SK-N-SH (cell line): ENCODE data around the gene NBEA. TPM values are rescaled to one million over a fixed set of nuclear protein-coding genes. Genes with fewer than 3 reads are reported as not detected.
A peak's percentile ranks its signal among the peaks of the same experiment; 100 is the strongest.

Experiments
- CTCF ChIA-PET: fragments of 300-600, 350-600 bp; formaldehyde crosslinking; extraction: SDS; loops from one replicate; lab custom pipeline; 2021; lab: Yijun Ruan, JAX
- POLR2A ChIA-PET: fragments of 350-600 bp; sonication (Branson Sonifier 250); formaldehyde crosslinking; extraction: SDS; loops from one replicate; lab custom pipeline; 2020; ENCODE audit warnings: antibody characterized with exemption, inconsistent platforms; lab: Yijun Ruan, JAX
- DNase-seq: peaks from one replicate; pipeline ENCODE4 v3.0.0; 2012
- H2AFZ ChIP-seq: fragments of 200-600 bp; sonication (generic); 2 replicates; pipeline ENCODE4 v1.8.1; 2016; ENCODE audit warnings: antibody characterized with exemption, mild to moderate bottlenecking, low read depth
- H3F3A ChIP-seq: fragments of 200-600 bp; sonication (generic); replicated peaks from 2 replicates; pipeline ENCODE3; 2016; ENCODE audit warnings: antibody characterized with exemption, mild to moderate bottlenecking; ENCODE audit not compliant: insufficient read depth
- H3K27ac ChIP-seq, 2 experiments: fragments of 200-500 bp in 1 of 2; fragments of 200-600 bp in 1 of 2; sonication (Bioruptor generic) in 1 of 2; sonication (generic), shearing (Covaris generic) in 1 of 2; 2 replicates each; pipeline versions ENCODE4 v1.5.1 to v1.6.1; 2014 to 2016; ENCODE audit warnings: low read depth in 2 of 2, inconsistent platforms in 1 of 2, low read length in 1 of 2, mild to moderate bottlenecking in 1 of 2, mixed read lengths in 1 of 2
- H3K27me3 ChIP-seq: fragments of 200-600 bp; sonication (generic), shearing (Covaris generic); 2 replicates; pipeline ENCODE4 v1.6.1; 2016; ENCODE audit warnings: mixed run types; ENCODE audit not compliant: insufficient read depth
- H3K36me3 ChIP-seq, 2 experiments: fragments of 200-500 bp in 1 of 2; fragments of 200-600 bp in 1 of 2; sonication (Bioruptor generic) in 1 of 2; sonication (generic) in 1 of 2; replicated peaks in 1 of 2; 2 replicates each; pipeline versions ENCODE3 to v1.5.1; 2014 to 2016; ENCODE audit warnings: low read length in 1 of 2, mild to moderate bottlenecking in 1 of 2; ENCODE audit not compliant: insufficient read depth in 2 of 2, control insufficient read depth in 1 of 2
- H3K4me1 ChIP-seq, 2 experiments: fragments of 200-500 bp in 1 of 2; fragments of 200-600 bp in 1 of 2; sonication (Bioruptor generic) in 1 of 2; sonication (generic), shearing (Covaris generic) in 1 of 2; 2 replicates each; pipeline versions ENCODE4 v1.5.1 to v1.6.1; 2014 to 2016; ENCODE audit warnings: low read depth in 1 of 2, low read length in 1 of 2, mixed run types in 1 of 2; ENCODE audit not compliant: insufficient read depth in 2 of 2, control insufficient read depth in 1 of 2
- H3K4me2 ChIP-seq: fragments of 200-600 bp; sonication (generic), shearing (Covaris generic); 2 replicates; pipeline ENCODE4 v1.6.1; 2017; ENCODE audit warnings: mixed run types
- H3K4me3 ChIP-seq, 2 experiments: fragments of 200-500 bp in 1 of 2; fragments of 200-600 bp in 1 of 2; sonication (Bioruptor generic) in 1 of 2; sonication (generic), shearing (Covaris generic) in 1 of 2; 2 replicates each; pipeline versions ENCODE4 v1.5.1 to v1.8.1; 2014 to 2016; ENCODE audit warnings: low read depth in 2 of 2, inconsistent platforms in 1 of 2, low read length in 1 of 2, mild to moderate bottlenecking in 1 of 2, mixed read lengths in 1 of 2, moderate library complexity in 1 of 2
- H3K79me2 ChIP-seq: fragments of 200-600 bp; sonication (generic); 2 replicates; pipeline ENCODE4 v1.8.1; 2017; ENCODE audit warnings: mild to moderate bottlenecking; ENCODE audit not compliant: insufficient read depth
- H3K9ac ChIP-seq: fragments of 200-600 bp; sonication (generic); 2 replicates; pipeline ENCODE4 v1.6.1; 2017; ENCODE audit warnings: mixed run types
- H3K9me2 ChIP-seq: fragments of 200-600 bp; sonication (generic); 2 replicates; pipeline ENCODE4 v1.6.1; 2017; ENCODE audit warnings: mixed run types
- H3K9me3 ChIP-seq: fragments of 200-600 bp; sonication (generic); 2 replicates; pipeline ENCODE4 v1.6.1; 2017; ENCODE audit warnings: mixed run types, mild to moderate bottlenecking, moderate library complexity
- H4K20me1 ChIP-seq: fragments of 200-600 bp; sonication (generic); 2 replicates; pipeline ENCODE4 v1.6.1; 2017; ENCODE audit warnings: mild to moderate bottlenecking, mixed run types; ENCODE audit not compliant: insufficient read depth
- EP300 ChIP-seq, 2 experiments: IDR thresholded peaks; 2 replicates each; pipeline versions ENCODE4 v1.4.0 to v1.6.1; 2012; ENCODE audit warnings: borderline replicate concordance in 1 of 2, low read depth in 1 of 2, low read length in 1 of 2
- EZH2phosphoT487 ChIP-seq: fragments of 200-600 bp; sonication (generic); IDR thresholded peaks from 2 replicates; pipeline ENCODE4 v1.6.1; 2017; ENCODE audit warnings: low read depth, mixed run types, mild to moderate bottlenecking, antibody characterized with exemption, moderate library complexity, borderline replicate concordance
- FOXM1 ChIP-seq: IDR thresholded peaks from 2 replicates; pipeline ENCODE4 v1.4.0; 2012; ENCODE audit warnings: low read depth, mild to moderate bottlenecking
- GATA2 ChIP-seq: sonication (generic); formaldehyde crosslinking; IDR thresholded peaks from 2 replicates; pipeline ENCODE4 v1.5.0; 2020; ENCODE audit warnings: mild to moderate bottlenecking, missing genetic modification reagents
- JUND ChIP-seq: IDR thresholded peaks from 2 replicates; pipeline ENCODE4 v1.4.0; 2012
- MAX ChIP-seq: IDR thresholded peaks from 2 replicates; pipeline ENCODE4 v1.4.0; 2012; ENCODE audit warnings: low read depth
- MEF2A ChIP-seq: IDR thresholded peaks from 2 replicates; pipeline ENCODE4 v1.4.0; 2012; ENCODE audit warnings: low read depth, borderline replicate concordance
- RAD21 ChIP-seq: IDR thresholded peaks from 2 replicates; pipeline ENCODE4 v1.6.1; 2012; ENCODE audit warnings: mild to moderate bottlenecking, low read length
- RCOR1 ChIP-seq: fragments of 150-350 bp; IDR thresholded peaks from 2 replicates; pipeline ENCODE4 v1.6.1; 2017; ENCODE audit warnings: antibody characterized with exemption, low read length
- RFX5 ChIP-seq: IDR thresholded peaks from 2 replicates; pipeline ENCODE4 v1.6.1; 2012; ENCODE audit warnings: mild to moderate bottlenecking, improper control_type of control experiment, low read length
- RXRA ChIP-seq: IDR thresholded peaks from 2 replicates; pipeline ENCODE4 v1.4.0; 2012; ENCODE audit warnings: low read depth, mild to moderate bottlenecking, borderline replicate concordance
- SIN3A ChIP-seq: IDR thresholded peaks from 2 replicates; pipeline ENCODE4 v1.6.1; 2012; ENCODE audit warnings: low read depth, mild to moderate bottlenecking, low read length, moderate library complexity, borderline replicate concordance
- SMC3 ChIP-seq: IDR thresholded peaks from 2 replicates; pipeline ENCODE4 v1.6.1; 2012; ENCODE audit warnings: low read depth, low read length, improper control_type of control experiment
- TCF12 ChIP-seq: IDR thresholded peaks from 2 replicates; pipeline ENCODE4 v1.4.0; 2012
- TEAD4 ChIP-seq: IDR thresholded peaks from 2 replicates; pipeline ENCODE4 v1.4.0; 2012; ENCODE audit warnings: mild to moderate bottlenecking, borderline replicate concordance; ENCODE audit not compliant: insufficient read depth
- ZBTB33 ChIP-seq: IDR thresholded peaks from 2 replicates; pipeline ENCODE4 v1.4.0; 2012; ENCODE audit warnings: low read depth, borderline replicate concordance
- WGBS: methylation state at CpG from one replicate; pipeline ENCODE4 v1.1.6; 2017; ENCODE audit warnings: low lambda C conversion rate; 5-methylcytosine and 5-hydroxymethylcytosine counted together
- polyA plus RNA-seq, 3 experiments: library from polyadenylated mRNA; depleted of rRNA; stranded (reverse); fragments of >200 nt; gene quantifications; 2 replicates each; pipeline ENCODE4 v1.2.3, GENCODE V29; 2012
- TF ChIP-seq, protein P1 (sequence below): fragments of 200-600 bp; sonication (generic); IDR thresholded peaks from 2 replicates; pipeline ENCODE4 v1.6.1; 2017; ENCODE audit warnings: antibody characterized with exemption, mild to moderate bottlenecking, moderate library complexity
- TF ChIP-seq, protein P2 (sequence below): IDR thresholded peaks from 2 replicates; pipeline ENCODE4 v1.4.0; 2012; ENCODE audit warnings: low read depth, borderline replicate concordance
- TF ChIP-seq, protein P3 (sequence below): IDR thresholded peaks from 2 replicates; pipeline ENCODE4; 2012
- TF ChIP-seq, protein P4 (sequence below): fragments of 150-350 bp; IDR thresholded peaks from 2 replicates; pipeline ENCODE4 v1.6.1; 2017; ENCODE audit warnings: antibody characterized with exemption, low read length, low read depth, borderline replicate concordance

Gene NBEA
- polyA plus RNA-seq, 1 of the 3 experiments (the other 2 are of a cell fraction), result 12.3 TPM

- H3K4me2 ChIP-seq, result peak overlapping the region; percentile 6; the same call in 1 of the 2 replicates
- no peaks in the 10 kb centered on the region for H3K27me3 ChIP-seq
- no peaks in the 10 kb centered on the region for H3K79me2 ChIP-seq
- ChIA-PET POLR2A (interaction anchor here (0.6 to 6.6 kb wide), 6 partner anchors 74 to 398 kb away, joined by 3 to 61 read pairs (median 4); partner anchors contain the start of gene MAB21L1), CTCF (interaction anchor here (0.7 to 3.1 kb wide), 6 partner anchors 10 to 235 kb away, joined by 3 to 11 read pairs (median 6); no protein-coding TSS in a partner anchor)
- peaks cover 8% of the 10 kb centered on the region for H3F3A ChIP-seq
- no peak for TF ChIP-seq MAX
- TF ChIP-seq EP300 (IDR thresholded peaks at IDR 0.05; ENCODE audit: borderline replicate concordance in 1 of 2, low read depth in 1 of 2, low read length in 1 of 2), result peak in 1 of 2 experiments; percentile 30; a peak in 2 of 4 replicates
- TF ChIP-seq TEAD4, result no peak
- peak; percentile 21; the same call in 1 of the 2 replicates for TF ChIP-seq GATA2 (CRISPR knock-in tag)
- no peak; the same call in 1 of the 2 replicates for TF ChIP-seq RXRA
- TF ChIP-seq SIN3A, result no peak
- peak; percentile 60 for TF ChIP-seq RCOR1
- TF ChIP-seq ZBTB33, result no peak
- TF ChIP-seq, protein P1, sequence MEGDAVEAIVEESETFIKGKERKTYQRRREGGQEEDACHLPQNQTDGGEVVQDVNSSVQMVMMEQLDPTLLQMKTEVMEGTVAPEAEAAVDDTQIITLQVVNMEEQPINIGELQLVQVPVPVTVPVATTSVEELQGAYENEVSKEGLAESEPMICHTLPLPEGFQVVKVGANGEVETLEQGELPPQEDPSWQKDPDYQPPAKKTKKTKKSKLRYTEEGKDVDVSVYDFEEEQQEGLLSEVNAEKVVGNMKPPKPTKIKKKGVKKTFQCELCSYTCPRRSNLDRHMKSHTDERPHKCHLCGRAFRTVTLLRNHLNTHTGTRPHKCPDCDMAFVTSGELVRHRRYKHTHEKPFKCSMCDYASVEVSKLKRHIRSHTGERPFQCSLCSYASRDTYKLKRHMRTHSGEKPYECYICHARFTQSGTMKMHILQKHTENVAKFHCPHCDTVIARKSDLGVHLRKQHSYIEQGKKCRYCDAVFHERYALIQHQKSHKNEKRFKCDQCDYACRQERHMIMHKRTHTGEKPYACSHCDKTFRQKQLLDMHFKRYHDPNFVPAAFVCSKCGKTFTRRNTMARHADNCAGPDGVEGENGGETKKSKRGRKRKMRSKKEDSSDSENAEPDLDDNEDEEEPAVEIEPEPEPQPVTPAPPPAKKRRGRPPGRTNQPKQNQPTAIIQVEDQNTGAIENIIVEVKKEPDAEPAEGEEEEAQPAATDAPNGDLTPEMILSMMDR, result no peak
- TF ChIP-seq RFX5, result no peak
- no peak for TF ChIP-seq MEF2A
- TF ChIP-seq SMC3, result no peak
- no peak for TF ChIP-seq FOXM1
- TF ChIP-seq, protein P2, sequence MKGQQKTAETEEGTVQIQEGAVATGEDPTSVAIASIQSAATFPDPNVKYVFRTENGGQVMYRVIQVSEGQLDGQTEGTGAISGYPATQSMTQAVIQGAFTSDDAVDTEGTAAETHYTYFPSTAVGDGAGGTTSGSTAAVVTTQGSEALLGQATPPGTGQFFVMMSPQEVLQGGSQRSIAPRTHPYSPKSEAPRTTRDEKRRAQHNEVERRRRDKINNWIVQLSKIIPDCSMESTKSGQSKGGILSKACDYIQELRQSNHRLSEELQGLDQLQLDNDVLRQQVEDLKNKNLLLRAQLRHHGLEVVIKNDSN, result no peak
- TF ChIP-seq RAD21, result no peak
- TF ChIP-seq, protein P3, sequence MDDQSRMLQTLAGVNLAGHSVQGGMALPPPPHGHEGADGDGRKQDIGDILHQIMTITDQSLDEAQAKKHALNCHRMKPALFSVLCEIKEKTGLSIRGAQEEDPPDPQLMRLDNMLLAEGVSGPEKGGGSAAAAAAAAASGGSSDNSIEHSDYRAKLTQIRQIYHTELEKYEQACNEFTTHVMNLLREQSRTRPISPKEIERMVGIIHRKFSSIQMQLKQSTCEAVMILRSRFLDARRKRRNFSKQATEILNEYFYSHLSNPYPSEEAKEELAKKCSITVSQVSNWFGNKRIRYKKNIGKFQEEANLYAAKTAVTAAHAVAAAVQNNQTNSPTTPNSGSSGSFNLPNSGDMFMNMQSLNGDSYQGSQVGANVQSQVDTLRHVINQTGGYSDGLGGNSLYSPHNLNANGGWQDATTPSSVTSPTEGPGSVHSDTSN, result no peak; the same call in 1 of the 2 replicates
- TF ChIP-seq, protein P4, sequence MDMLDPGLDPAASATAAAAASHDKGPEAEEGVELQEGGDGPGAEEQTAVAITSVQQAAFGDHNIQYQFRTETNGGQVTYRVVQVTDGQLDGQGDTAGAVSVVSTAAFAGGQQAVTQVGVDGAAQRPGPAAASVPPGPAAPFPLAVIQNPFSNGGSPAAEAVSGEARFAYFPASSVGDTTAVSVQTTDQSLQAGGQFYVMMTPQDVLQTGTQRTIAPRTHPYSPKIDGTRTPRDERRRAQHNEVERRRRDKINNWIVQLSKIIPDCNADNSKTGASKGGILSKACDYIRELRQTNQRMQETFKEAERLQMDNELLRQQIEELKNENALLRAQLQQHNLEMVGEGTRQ, result no peak
- TF ChIP-seq EZH2phosphoT487, result no peak
- peak; percentile 71 for TF ChIP-seq TCF12
- TF ChIP-seq JUND, result 0 out of 2 replicates have a peak, but pooled peaks have one; percentile 13
- no peaks in the 10 kb centered on the region for H3K9me3 ChIP-seq
- no peaks in the 10 kb centered on the region for H3K9me2 ChIP-seq
- no peak overlapping the region for H3K4me3 ChIP-seq
- no peaks in the 10 kb centered on the region for H4K20me1 ChIP-seq
- peaks cover 10 to 55% of the 10 kb centered on the region in 2 experiments; a peak in 3 of 4 replicates for H3K4me1 ChIP-seq
- H3K9ac ChIP-seq, result no peak overlapping the region; the same call in 1 of the 2 replicates
- H3K27ac ChIP-seq, result peak overlapping the region; percentile 69 to 98
- peak; percentile 47 for DNase-seq
- peak overlapping the region; percentile 87; the same call in 1 of the 2 replicates for H2AFZ ChIP-seq
- WGBS, result 43% methylated on average over 11 of the region's 11 CpGs
- H3K36me3 ChIP-seq, result no peaks in the 10 kb centered on the region
Observed at GRCh38 chr13:35712907-35713761, 771.1 kb downstream of the NBEA start.
